ENCODE data around the gene CCDC18.

Gene CCDC18

GRCh38 chr1:93142161-93142560 is 38.4 kb upstream of the CCDC18 start:
- in situ Hi-C loops (cut with HindIII; ENCODE audit: low sequenced_read_pairs): no loop called here

GRCh38 chr1:93143136-93143535 is 37.4 kb upstream of the CCDC18 start:
- no peak overlapping the region for H3K4me3 ChIP-seq (ENCODE audit: low read depth, low read length)
- no peak for DNase-seq (ENCODE audit: low read depth)
- no peak for TF ChIP-seq CTCF (IDR thresholded peaks at IDR 0.05; ENCODE audit: low read depth, low read length, missing control alignments)
- in situ Hi-C loops (cut with HindIII; ENCODE audit: low sequenced_read_pairs): no loop called here

More at GRCh38 chr1:93142161-93142560, 38.4 kb upstream of the CCDC18 start:
- H3K4me3 ChIP-seq (ENCODE audit: low read depth, low read length): no peak overlapping the region
- DNase-seq (ENCODE audit: low read depth): no peak
- TF ChIP-seq CTCF (IDR thresholded peaks at IDR 0.05; ENCODE audit: low read depth, low read length, missing control alignments): no peak

GRCh38 chr1:93143769-93144168 is 36.8 kb upstream of the CCDC18 start:
- in situ Hi-C loops (cut with HindIII; ENCODE audit: low sequenced_read_pairs): no loop called here
- TF ChIP-seq CTCF (IDR thresholded peaks at IDR 0.05; ENCODE audit: low read depth, low read length, missing control alignments): no peak
- no peak overlapping the region for H3K4me3 ChIP-seq (ENCODE audit: low read depth, low read length)
- DNase-seq (ENCODE audit: low read depth): no peak

- DNase-seq (ENCODE audit: low read depth): no peak
- in situ Hi-C loops (cut with HindIII; ENCODE audit: low sequenced_read_pairs): no loop called here
- TF ChIP-seq CTCF (IDR thresholded peaks at IDR 0.05; ENCODE audit: low read depth, low read length, missing control alignments): no peak
- H3K4me3 ChIP-seq (ENCODE audit: low read depth, low read length): no peak overlapping the region
These were observed 32.5 kb upstream of the CCDC18 start for GRCh38 chr1:93148001-93148400.

GRCh38 chr1:93150729-93151128 is 29.8 kb upstream of the CCDC18 start:
- H3K4me3 ChIP-seq (ENCODE audit: low read depth, low read length): no peak overlapping the region
- in situ Hi-C loops (cut with HindIII; ENCODE audit: low sequenced_read_pairs): no loop called here
- TF ChIP-seq CTCF (IDR thresholded peaks at IDR 0.05; ENCODE audit: low read depth, low read length, missing control alignments): no peak
- DNase-seq (ENCODE audit: low read depth): no peak

GRCh38 chr1:93151474-93151873 is 29.1 kb upstream of the CCDC18 start:
- in situ Hi-C loops (cut with HindIII; ENCODE audit: low sequenced_read_pairs): no loop called here
- no peak overlapping the region for H3K4me3 ChIP-seq (ENCODE audit: low read depth, low read length)
- no peak for TF ChIP-seq CTCF (IDR thresholded peaks at IDR 0.05; ENCODE audit: low read depth, low read length, missing control alignments)
- DNase-seq (ENCODE audit: low read depth): no peak

GRCh38 chr1:93152835-93153234 is 27.7 kb upstream of the CCDC18 start:
- in situ Hi-C loops (cut with HindIII; ENCODE audit: low sequenced_read_pairs): no loop called here
- no peak for DNase-seq (ENCODE audit: low read depth)
- TF ChIP-seq CTCF (IDR thresholded peaks at IDR 0.05; ENCODE audit: low read depth, low read length, missing control alignments): no peak
- H3K4me3 ChIP-seq (ENCODE audit: low read depth, low read length): no peak overlapping the region
